DMS79 (cell line): ENCODE measurements around the gene SHE.

Source experiments
- DNase-seq: peaks from one replicate; lab custom pipeline; 2025; lab: John Stamatoyannopoulos, UW

The SHE gene

DNA sequence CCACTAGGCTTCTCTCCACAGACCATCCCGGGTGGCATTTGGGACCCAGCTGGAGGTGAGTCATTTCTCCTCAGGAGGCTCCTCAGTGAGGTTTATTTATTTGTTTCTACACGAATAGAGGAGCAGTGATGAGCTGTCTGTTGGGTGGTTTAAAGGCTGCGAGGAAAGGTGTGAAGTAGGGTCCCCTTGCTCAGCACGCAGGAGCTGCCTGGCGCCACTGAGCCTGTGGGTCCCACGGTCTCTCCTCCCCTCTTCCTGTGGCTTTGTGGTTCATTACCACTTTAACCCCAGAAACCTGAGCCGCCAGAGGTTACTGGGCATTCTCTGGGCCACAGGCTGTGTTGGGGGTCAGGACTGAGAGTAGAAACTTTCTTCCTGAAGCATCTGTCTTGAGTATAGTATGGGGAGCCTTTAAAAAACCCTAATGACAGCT, 57.2 kb downstream of the SHE start:
- DNase-seq: no peak

DNA sequence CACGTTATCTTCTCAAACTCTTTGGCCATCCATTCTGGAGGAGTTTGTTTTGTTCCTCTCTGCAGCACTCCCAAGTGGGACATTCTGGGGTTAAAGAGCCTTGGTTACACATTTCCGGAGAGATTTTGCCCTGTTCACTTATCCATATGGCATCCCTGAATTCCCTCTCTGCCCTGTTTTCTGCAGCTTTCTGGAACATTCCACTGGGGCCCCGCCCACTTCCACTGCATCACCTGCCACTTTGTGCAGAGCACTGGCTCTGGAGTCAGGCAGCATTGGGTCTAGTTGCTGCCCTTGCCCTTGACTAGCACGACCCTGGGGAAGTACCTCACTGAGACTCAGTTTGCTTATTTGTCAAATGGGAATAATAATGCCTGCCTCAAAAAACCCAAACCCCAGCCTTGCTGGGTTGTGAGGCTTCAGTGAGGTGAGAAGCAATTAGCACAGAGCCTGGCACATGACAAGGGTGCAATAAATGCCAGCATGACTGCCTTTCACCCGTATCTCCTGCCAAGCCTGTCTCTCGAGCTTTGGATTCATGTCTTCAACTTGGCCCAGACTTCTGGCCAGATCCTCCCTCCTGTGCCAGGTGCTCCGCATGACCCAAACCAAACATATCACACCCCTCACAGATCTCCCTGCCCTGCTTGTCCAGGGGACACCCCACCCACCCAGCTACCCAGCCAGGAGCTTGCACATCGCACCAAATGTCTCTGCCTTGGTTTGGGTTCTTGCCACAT, 58.8 kb downstream of the SHE start:
- DNase-seq: no peak

DNA sequence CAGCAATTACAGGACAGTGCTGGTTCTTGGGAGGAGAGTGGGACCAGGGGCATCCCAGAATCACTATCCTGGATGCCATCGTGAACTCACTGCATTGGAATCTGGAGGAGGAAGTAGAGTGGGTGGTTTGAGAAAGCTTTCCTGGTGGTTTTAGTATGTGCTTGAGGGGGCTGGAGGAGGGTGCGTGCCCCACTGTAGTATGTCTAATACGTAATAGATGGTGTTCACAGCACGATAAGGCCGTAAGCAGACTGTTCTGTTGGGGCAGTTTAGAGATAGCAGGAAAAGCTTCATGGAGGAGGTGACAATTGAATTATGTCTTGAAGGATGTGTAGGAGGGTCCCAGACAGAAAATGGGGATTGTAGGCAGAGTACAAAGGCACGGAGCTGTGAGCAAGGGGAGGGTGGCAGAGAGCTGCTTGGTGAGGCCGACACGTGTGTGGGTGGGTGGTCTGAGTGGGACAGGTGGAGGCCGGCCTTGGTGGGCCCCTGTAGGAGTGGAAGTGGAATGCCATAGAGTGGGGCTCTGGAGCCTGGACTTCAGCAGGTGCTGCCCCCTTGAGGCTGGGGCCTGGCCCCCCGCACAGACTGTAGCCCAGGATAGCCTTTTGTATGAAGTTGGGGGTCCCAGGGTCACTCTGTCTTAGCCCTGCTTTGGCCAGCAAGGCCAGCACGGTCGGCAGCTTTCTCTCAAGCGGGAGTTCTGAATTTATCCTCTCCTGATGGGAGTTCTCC, 60.0 kb downstream of the SHE start:
- DNase-seq: no peak

DNA sequence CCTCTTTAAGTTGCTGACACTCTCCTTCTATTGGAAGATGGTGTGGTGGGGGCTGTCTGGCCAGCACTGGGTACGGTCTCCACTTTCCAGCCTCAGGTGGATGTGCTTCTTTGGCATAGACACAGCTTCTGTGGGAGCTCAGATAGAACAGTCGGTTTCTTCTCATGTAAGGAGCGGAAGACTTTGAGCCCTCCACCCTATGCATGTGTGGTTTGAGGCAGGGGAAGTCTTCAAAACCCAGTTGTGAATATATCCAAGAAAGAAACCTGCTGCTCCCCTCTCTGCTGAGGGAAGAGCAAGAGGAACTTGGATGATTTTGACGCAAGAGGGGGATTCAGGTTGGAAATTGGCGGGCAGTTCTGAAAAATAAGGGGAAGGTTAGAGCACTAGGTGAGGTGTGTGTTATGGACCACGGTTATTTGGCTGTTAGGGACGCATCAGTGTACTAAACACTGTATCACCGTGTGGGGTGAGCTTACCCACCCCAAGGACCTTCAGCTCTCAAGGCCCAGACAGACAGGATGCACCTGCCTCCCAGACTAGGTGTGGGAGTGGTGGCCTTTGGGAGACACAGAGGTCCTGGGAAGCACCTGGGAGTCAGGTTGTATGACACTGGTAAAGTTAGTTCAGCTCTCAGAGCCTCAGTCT, 60.8 kb downstream of the SHE start:
- no peak for DNase-seq

- no peak for DNase-seq
Observed at GRCh38 chr1:154440036-154440804, 62.0 kb downstream of the SHE start.

DNA sequence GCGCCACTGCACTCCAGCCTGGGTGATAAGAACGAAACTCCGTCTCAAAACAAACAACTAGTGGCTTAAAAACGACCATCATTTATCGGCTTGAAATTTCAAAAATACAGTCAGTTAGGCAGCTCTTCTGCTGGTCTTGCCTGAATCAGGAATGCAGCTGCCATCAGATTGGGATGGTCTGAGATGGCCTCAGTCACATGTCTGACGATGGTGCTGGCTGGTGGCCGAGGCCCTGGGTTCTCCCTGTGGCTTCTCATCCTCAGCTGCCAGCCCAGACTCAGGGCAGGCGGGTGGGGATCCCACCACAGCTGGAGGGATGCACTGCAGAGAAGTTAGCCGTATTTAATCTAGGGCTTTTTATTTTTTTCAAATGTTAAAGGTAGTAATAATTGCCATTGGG, 65.8 kb downstream of the SHE start:
- no peak for DNase-seq

DNA sequence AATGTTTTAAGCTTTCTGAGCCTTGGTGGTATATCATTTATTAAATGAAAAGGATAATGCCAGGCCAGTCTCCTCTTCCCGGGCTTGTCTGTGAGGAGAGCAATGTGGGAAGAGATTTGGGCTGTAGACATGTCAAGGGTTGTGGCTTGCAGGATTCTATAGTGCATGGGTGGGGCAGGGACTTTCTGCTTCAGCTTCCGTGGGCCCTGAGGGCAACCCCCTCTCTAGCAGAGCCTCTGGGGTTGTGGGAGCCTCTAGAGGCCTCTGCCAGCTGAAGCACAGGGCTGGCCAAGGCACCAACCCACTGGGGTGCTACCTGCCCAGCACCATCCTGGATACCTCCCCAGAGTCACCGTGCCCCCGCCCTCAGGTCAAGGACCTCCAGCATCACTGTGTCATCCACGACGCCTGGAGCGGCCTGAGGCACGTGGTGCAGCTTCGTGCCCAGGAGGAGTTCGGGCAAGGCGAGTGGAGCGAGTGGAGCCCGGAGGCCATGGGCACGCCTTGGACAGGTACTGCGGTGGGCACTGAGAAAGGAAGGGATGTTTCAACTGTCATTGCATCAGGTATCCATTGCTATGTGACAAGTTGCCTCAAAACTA, 66.5 kb downstream of the SHE start:
- DNase-seq: no peak

DNA sequence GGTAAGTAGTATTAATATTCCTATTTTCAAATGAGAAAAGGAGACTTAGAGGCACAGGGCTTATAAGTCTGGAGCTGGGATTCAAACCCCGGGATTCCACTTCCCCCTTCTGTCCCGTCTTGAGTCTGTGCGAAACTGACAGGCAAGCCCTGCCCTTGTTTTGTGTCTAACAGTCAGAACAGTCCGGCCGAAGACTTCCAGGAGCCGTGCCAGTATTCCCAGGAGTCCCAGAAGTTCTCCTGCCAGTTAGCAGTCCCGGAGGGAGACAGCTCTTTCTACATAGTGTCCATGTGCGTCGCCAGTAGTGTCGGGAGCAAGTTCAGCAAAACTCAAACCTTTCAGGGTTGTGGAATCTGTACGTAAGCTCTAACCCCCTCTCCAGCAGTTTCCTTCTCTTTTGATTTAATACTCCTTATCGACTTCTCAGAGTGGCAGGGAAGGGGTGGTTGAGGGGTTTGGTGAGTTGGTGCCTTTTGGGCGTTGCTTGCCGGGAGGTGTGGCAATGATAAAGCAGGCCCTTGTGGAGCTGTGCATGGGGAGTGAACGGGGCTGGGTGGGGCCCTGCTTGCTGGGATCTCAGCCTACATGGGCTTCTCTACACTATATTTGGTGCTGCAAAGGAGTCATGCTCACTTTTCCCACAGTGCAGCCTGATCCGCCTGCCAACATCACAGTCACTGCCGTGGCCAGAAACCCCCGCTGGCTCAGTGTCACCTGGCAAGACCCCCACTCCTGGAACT, 67.7 kb downstream of the SHE start:
- DNase-seq: no peak

GRCh38 chr1:154433161-154433764, 68.9 kb downstream of the SHE start:
- DNase-seq: no peak

GRCh38 chr1:154431586-154432373, 70.4 kb downstream of the SHE start:
- DNase-seq: no peak

DNA sequence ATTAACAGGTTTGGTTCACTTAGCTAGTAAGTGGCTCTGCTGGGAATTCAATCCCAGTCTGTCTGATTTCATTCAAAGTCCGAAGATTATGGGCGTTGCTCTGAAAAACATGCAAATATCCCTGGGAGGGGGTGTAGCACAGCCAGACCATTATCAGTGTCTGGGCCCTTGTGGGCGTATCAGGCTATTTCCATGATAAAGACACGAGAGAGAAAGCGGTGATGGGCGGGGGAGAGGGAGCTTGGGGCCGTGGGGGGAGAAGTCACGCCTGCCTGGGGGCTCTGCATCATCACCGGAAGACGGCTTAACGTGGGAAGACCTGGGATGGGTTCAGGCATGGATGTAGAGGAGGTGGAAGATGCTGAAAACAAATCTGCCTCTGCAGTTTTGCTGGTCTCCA, 71.3 kb downstream of the SHE start:
- no peak for DNase-seq

DNA sequence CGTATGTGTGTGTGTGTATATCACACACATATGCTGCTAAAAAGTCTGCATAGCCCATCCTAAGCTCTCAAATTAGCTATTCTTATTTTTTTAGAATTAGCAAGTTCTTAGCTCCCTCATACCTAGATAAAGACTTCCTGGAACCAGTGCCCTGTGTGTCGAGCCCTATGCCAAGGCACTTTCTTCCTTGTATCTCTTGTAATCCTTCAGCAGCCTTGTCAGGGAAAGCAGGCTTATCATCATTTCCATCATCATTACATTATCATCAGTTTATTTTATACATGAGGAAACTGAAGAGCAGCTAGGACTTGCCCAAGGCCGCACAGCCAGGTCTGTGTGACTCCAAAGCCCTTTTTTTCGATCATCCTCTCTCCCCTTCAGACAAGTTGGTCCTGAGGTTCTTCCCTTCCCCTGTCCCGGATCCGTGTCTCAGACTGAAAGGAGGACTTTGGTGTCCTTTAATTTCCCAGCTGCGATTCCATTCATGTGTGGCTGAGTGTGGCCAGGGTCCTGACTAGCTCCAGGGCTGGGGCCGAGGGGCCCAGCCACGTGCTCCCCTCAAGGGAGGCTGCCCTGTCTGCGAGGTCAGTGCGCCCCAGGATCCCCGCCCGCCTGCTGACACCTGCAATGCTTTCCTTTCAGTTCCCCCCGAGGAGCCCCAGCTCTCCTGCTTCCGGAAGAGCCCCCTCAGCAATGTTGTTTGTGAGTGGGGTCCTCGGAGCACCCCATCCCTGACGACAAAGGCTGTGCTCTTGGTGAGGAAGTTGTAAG, 72.2 kb downstream of the SHE start:
- no peak for DNase-seq
